Neuronal stem cell (in vitro differentiated cells): ENCODE results near the gene RAP2A.

ENCODE experiments used
- DNase-seq: peaks from one replicate; pipeline ENCODE4 v3.0.0-alpha.2; 2013; ENCODE audit warnings: low spot score
- H2AFZ ChIP-seq: one replicate; pipeline ENCODE4 v1.6.1; 2013; ENCODE audit warnings: mild to moderate bottlenecking, low read length, inconsistent platforms
- H2AK5ac ChIP-seq: 2 replicates; pipeline ENCODE4 v1.6.1; 2013; ENCODE audit warnings: low read depth, mild to moderate bottlenecking, inconsistent platforms, low read length, moderate library complexity, mixed read lengths
- H2BK120ac ChIP-seq: 2 replicates; pipeline ENCODE4 v1.6.1; 2013; ENCODE audit warnings: low read depth, mild to moderate bottlenecking, inconsistent platforms, low read length, moderate library complexity, mixed read lengths
- H2BK12ac ChIP-seq: one replicate; pipeline ENCODE4 v1.6.1; 2013; ENCODE audit warnings: low read length, inconsistent platforms
- H2BK15ac ChIP-seq: 2 replicates; pipeline ENCODE4 v1.6.1; 2013; ENCODE audit warnings: mild to moderate bottlenecking, low read length, inconsistent platforms, mixed read lengths
- H2BK5ac ChIP-seq: one replicate; pipeline ENCODE4 v1.6.1; 2013; ENCODE audit warnings: inconsistent platforms, mild to moderate bottlenecking, low read length, moderate library complexity
- H3K14ac ChIP-seq: one replicate; pipeline ENCODE4 v1.6.1; 2013; ENCODE audit warnings: low read length, inconsistent platforms
- H3K18ac ChIP-seq: 2 replicates; pipeline ENCODE4 v1.6.1; 2013; ENCODE audit warnings: low read length, inconsistent platforms
- H3K23ac ChIP-seq: 2 replicates; pipeline ENCODE4 v1.6.1; 2013; ENCODE audit warnings: low read depth, mild to moderate bottlenecking, mixed read lengths, low read length, inconsistent platforms; ENCODE audit not compliant: poor library complexity
- H3K27ac ChIP-seq: replicated peaks from 3 replicates; pipeline ENCODE4 v1.5.1; 2013; ENCODE audit warnings: low read length, inconsistent platforms
- H3K27me3 ChIP-seq, 3 experiments: 2 replicates each; pipeline ENCODE4 v1.6.1; 2013; ENCODE audit warnings: low read length in 3 of 3, mild to moderate bottlenecking in 2 of 3, inconsistent platforms in 1 of 3, low read depth in 1 of 3, mixed read lengths in 1 of 3, moderate library complexity in 1 of 3; ENCODE audit not compliant: control insufficient read depth in 3 of 3, insufficient read depth in 3 of 3
- H3K36me3 ChIP-seq, 2 donors: replicated peaks in 1 of 2; 2 replicates each; pipeline ENCODE4 v1.6.1; 2013; ENCODE audit warnings: low read length in 2 of 2; ENCODE audit not compliant: control insufficient read depth in 2 of 2, insufficient read depth in 2 of 2
- H3K4ac ChIP-seq: 2 replicates; pipeline ENCODE4 v1.6.1; 2013; ENCODE audit warnings: inconsistent platforms, mild to moderate bottlenecking, low read length, moderate library complexity
- H3K4me1 ChIP-seq, 2 donors: 1 replicate in 1 of 2; 2 replicates in 1 of 2; pipeline ENCODE4 v1.6.1; 2013; ENCODE audit warnings: low read length in 2 of 2, low read depth in 1 of 2; ENCODE audit not compliant: control insufficient read depth in 2 of 2, insufficient read depth in 1 of 2
- H3K4me2 ChIP-seq: one replicate; pipeline ENCODE4 v1.6.1; 2013; ENCODE audit warnings: mild to moderate bottlenecking, low read length, inconsistent platforms; ENCODE audit not compliant: insufficient read depth, poor library complexity, severe bottlenecking
- H3K4me3 ChIP-seq, 2 donors: 2 replicates each; pipeline ENCODE4 v1.5.1; 2013; ENCODE audit warnings: low read length in 2 of 2, mild to moderate bottlenecking in 2 of 2, inconsistent platforms in 1 of 2, moderate library complexity in 1 of 2
- H3K79me1 ChIP-seq: one replicate; pipeline ENCODE4 v1.6.1; 2013; ENCODE audit warnings: low read depth, mild to moderate bottlenecking, inconsistent platforms, low read length, moderate library complexity
- H3K9ac ChIP-seq: one replicate; pipeline ENCODE4 v1.6.1; 2013; ENCODE audit warnings: mild to moderate bottlenecking, low read depth, low read length, inconsistent platforms; ENCODE audit not compliant: poor library complexity
- H3K9me3 ChIP-seq, 2 donors: replicated peaks in 1 of 2; 2 replicates each; pipeline versions ENCODE3 to v1.6.1; 2013; ENCODE audit warnings: low read length in 2 of 2, mild to moderate bottlenecking in 2 of 2, inconsistent platforms in 1 of 2, low read depth in 1 of 2, mixed read lengths in 1 of 2, moderate library complexity in 1 of 2; ENCODE audit not compliant: control insufficient read depth in 2 of 2, insufficient read depth in 1 of 2
- H4K8ac ChIP-seq: one replicate; pipeline ENCODE4 v1.6.1; 2013; ENCODE audit warnings: low read depth, mild to moderate bottlenecking, inconsistent platforms, low read length, moderate library complexity
- H4K91ac ChIP-seq: one replicate; pipeline ENCODE4 v1.6.1; 2013; ENCODE audit warnings: low read length, low read depth, mild to moderate bottlenecking, inconsistent platforms; ENCODE audit not compliant: poor library complexity
- WGBS, 2 donors: extraction: QIAGEN DNeasy Blood & Tissue Kit; methylation state at CpG; one replicate each; pipeline ENCODE4 v1.1.7; 2013; ENCODE audit warnings: missing lambda C conversion rate in 2 of 2, mixed read lengths in 1 of 2; ENCODE audit not compliant: insufficient read length in 2 of 2, insufficient replicate concordance in 1 of 2; ENCODE audit errors: extremely low coverage in 2 of 2; 5-methylcytosine and 5-hydroxymethylcytosine counted together

RAP2A gene

DNA sequence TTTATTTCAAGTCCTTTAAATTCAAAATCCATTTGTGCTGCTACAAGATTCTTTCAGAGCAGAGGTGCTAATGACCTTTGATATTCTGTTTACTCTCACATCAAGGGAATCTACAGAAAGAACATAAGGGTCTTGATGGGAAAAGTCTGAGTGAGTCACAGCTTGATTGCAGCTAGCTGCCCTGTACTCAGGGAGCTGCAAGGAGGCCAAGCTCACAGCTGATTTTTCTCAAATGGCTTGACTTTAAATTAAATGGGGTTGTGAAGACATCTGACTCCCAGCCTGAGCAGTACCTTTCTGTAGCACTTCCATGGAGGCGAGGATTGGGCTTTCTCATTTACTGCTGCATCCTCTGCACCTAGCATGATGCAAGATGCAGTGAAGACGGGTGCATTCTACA lies 62.5 kb downstream of the RAP2A start:
- no peak overlapping the region for H2BK12ac ChIP-seq
- H3K4me2 ChIP-seq = no peak overlapping the region
- no peak overlapping the region for H2BK120ac ChIP-seq
- no peak overlapping the region for H2BK15ac ChIP-seq
- DNase-seq = no peak
- H3K27ac ChIP-seq = no peak overlapping the region
- H3K14ac ChIP-seq = no peak overlapping the region
- no peak overlapping the region for H2AK5ac ChIP-seq
- no peaks in the 10 kb centered on the region for H3K27me3 ChIP-seq
- H2BK5ac ChIP-seq = no peak overlapping the region
- no peak overlapping the region for H3K4me3 ChIP-seq
- no peak overlapping the region for H3K9ac ChIP-seq
- no peaks in the 10 kb centered on the region for H3K79me1 ChIP-seq
- H2AFZ ChIP-seq = no peak overlapping the region
- H3K4me1 ChIP-seq = no peaks in the 10 kb centered on the region
- H4K8ac ChIP-seq = no peak overlapping the region
- H3K18ac ChIP-seq = no peak overlapping the region
- H3K4ac ChIP-seq = no peak overlapping the region
- no CpG with 5 or more reads among the region's 2 CpGs for WGBS, 2 donors
- H3K36me3 ChIP-seq = no peaks in the 10 kb centered on the region
- H4K91ac ChIP-seq = no peak overlapping the region
- H3K9me3 ChIP-seq = peaks cover 0 to under 1% of the 10 kb centered on the region in 2 donors
- no peak overlapping the region for H3K23ac ChIP-seq

- no peak overlapping the region for H2BK5ac ChIP-seq
- WGBS, 2 donors = no CpG with 5 or more reads among the region's 3 CpGs
- no peak overlapping the region for H3K4me2 ChIP-seq
- DNase-seq = no peak
- no peak overlapping the region for H2AFZ ChIP-seq
- H2AK5ac ChIP-seq = no peak overlapping the region
- no peak overlapping the region for H3K18ac ChIP-seq
- H2BK15ac ChIP-seq = no peak overlapping the region
- no peak overlapping the region for H3K27ac ChIP-seq
- H3K4me3 ChIP-seq = no peak overlapping the region
- no peak overlapping the region for H2BK12ac ChIP-seq
- H3K4ac ChIP-seq = no peak overlapping the region
- no peaks in the 10 kb centered on the region for H3K4me1 ChIP-seq
- H3K9me3 ChIP-seq = no peaks in the 10 kb centered on the region
- no peak overlapping the region for H3K9ac ChIP-seq
- H3K36me3 ChIP-seq = no peaks in the 10 kb centered on the region
- H3K23ac ChIP-seq = no peak overlapping the region
- H3K27me3 ChIP-seq = no peaks in the 10 kb centered on the region
- H4K8ac ChIP-seq = no peak overlapping the region
- no peak overlapping the region for H3K14ac ChIP-seq
- H2BK120ac ChIP-seq = no peak overlapping the region
- H3K79me1 ChIP-seq = no peaks in the 10 kb centered on the region
- H4K91ac ChIP-seq = no peak overlapping the region
Measured at GRCh38 chr13:97497400-97497799, 63.4 kb downstream of the RAP2A start.

- H3K23ac ChIP-seq = no peak overlapping the region
- H3K4me1 ChIP-seq = no peaks in the 10 kb centered on the region
- H3K9me3 ChIP-seq = no peaks in the 10 kb centered on the region
- no peak overlapping the region for H2BK120ac ChIP-seq
- no peaks in the 10 kb centered on the region for H3K36me3 ChIP-seq
- no peak overlapping the region for H2AK5ac ChIP-seq
- H3K9ac ChIP-seq = no peak overlapping the region
- H3K4me3 ChIP-seq = no peak overlapping the region
- H4K91ac ChIP-seq = no peak overlapping the region
- no peaks in the 10 kb centered on the region for H3K27me3 ChIP-seq
- H2BK5ac ChIP-seq = no peak overlapping the region
- no peak overlapping the region for H2BK15ac ChIP-seq
- H3K4me2 ChIP-seq = no peak overlapping the region
- H3K27ac ChIP-seq = no peak overlapping the region
- H3K4ac ChIP-seq = no peak overlapping the region
- no peak for DNase-seq
- no CpG with 5 or more reads among the region's 1 CpG for WGBS, 2 donors
- H3K79me1 ChIP-seq = no peaks in the 10 kb centered on the region
- no peak overlapping the region for H3K18ac ChIP-seq
- no peak overlapping the region for H4K8ac ChIP-seq
- no peak overlapping the region for H2BK12ac ChIP-seq
- H3K14ac ChIP-seq = no peak overlapping the region
- no peak overlapping the region for H2AFZ ChIP-seq
Measured at GRCh38 chr13:97498419-97498818, 64.5 kb downstream of the RAP2A start.

DNA sequence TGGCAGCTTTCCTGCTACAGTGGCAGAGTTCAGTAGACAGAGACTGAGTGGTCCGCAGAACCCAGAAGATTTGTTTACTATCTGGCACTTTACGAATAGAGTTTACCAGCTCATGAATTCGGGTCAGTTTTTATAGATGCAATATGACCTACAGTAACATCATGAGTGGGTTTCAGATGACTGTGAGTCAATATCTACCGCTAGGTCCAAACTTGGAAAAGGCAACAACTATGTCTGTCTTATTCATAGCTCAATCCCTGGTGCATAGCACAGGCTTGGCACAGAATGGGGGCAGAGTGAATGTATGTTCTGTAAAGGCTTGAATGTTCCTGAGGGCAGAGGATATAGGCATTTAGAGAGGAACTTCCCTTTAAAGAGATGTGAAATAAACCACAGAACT lies 65.2 kb downstream of the RAP2A start:
- H3K27me3 ChIP-seq = no peaks in the 10 kb centered on the region
- no peak overlapping the region for H2BK120ac ChIP-seq
- H2AK5ac ChIP-seq = no peak overlapping the region
- H3K79me1 ChIP-seq = no peaks in the 10 kb centered on the region
- no CpG with 5 or more reads among the region's 4 CpGs for WGBS, 2 donors
- no peak overlapping the region for H3K27ac ChIP-seq
- H3K9me3 ChIP-seq = no peaks in the 10 kb centered on the region
- no peak for DNase-seq
- no peak overlapping the region for H4K91ac ChIP-seq
- no peak overlapping the region for H3K18ac ChIP-seq
- no peak overlapping the region for H3K23ac ChIP-seq
- no peak overlapping the region for H2BK12ac ChIP-seq
- H4K8ac ChIP-seq = no peak overlapping the region
- H2AFZ ChIP-seq = no peak overlapping the region
- no peak overlapping the region for H3K9ac ChIP-seq
- H3K4me3 ChIP-seq = no peak overlapping the region
- no peak overlapping the region for H2BK5ac ChIP-seq
- H3K4me1 ChIP-seq = no peaks in the 10 kb centered on the region
- H3K4ac ChIP-seq = no peak overlapping the region
- H3K4me2 ChIP-seq = no peak overlapping the region
- no peak overlapping the region for H3K14ac ChIP-seq
- no peaks in the 10 kb centered on the region for H3K36me3 ChIP-seq
- no peak overlapping the region for H2BK15ac ChIP-seq
